Neutrophil (primary cell): ENCODE results near the gene IKBKG.

Source experiments
- H3K27ac ChIP-seq: fragments of 200-600 bp; sonication (generic); 2 replicates; pipeline ENCODE4 v1.5.1; 2016; ENCODE audit warnings: mild to moderate bottlenecking, moderate library complexity
- H3K27me3 ChIP-seq: fragments of 200-600 bp; sonication (generic); 2 replicates; pipeline ENCODE4 v1.6.0; 2016; ENCODE audit warnings: mild to moderate bottlenecking
- H3K36me3 ChIP-seq: fragments of 200-600 bp; sonication (generic); 2 replicates; pipeline ENCODE4 v1.5.1; 2017
- H3K4me1 ChIP-seq, 2 experiments: fragments of 200-600 bp in 1 of 2; sonication (generic) in 1 of 2; 1 replicate in 1 of 2; 2 replicates in 1 of 2; pipeline versions ENCODE4 v1.5.1 to v1.6.1; 2013 to 2016; ENCODE audit warnings: low read depth in 1 of 2, low read length in 1 of 2, mild to moderate bottlenecking in 1 of 2, moderate library complexity in 1 of 2; ENCODE audit not compliant: control insufficient read depth in 1 of 2, insufficient read depth in 1 of 2
- H3K4me3 ChIP-seq, 2 experiments: fragments of 200-600 bp in 1 of 2; sonication (generic) in 1 of 2; 1 replicate in 1 of 2; 2 replicates in 1 of 2; pipeline ENCODE4 v1.5.1; 2013 to 2016; ENCODE audit warnings: low read depth in 1 of 2, low read length in 1 of 2, mild to moderate bottlenecking in 1 of 2, moderate library complexity in 1 of 2
- H3K9me3 ChIP-seq: fragments of 200-600 bp; sonication (generic); 2 replicates; pipeline ENCODE4 v1.5.1; 2016
- CTCF ChIP-seq: fragments of 200-600 bp; sonication (generic); IDR thresholded peaks from 2 replicates; pipeline ENCODE4 v1.5.1; 2016; ENCODE audit warnings: antibody characterized with exemption

The IKBKG gene

GRCh38 chrX:154506483-154507332 is 40.7 kb upstream of the IKBKG start:
- TF ChIP-seq CTCF = no peak
- Histone ChIP-seq H3K27ac (no peak overlapping the region), H3K36me3 (peaks cover 28% of the 10 kb centered on the region), H3K9me3 (no peaks in the 10 kb centered on the region), H3K27me3 (no peaks in the 10 kb centered on the region), H3K4me3 (no peak overlapping the region), H3K4me1 (no peaks in the 10 kb centered on the region)

- H3K9me3 ChIP-seq = no peaks in the 10 kb centered on the region
- no peaks in the 10 kb centered on the region for H3K4me1 ChIP-seq
- no peak overlapping the region for H3K27ac ChIP-seq
- TF ChIP-seq CTCF = no peak
- H3K36me3 ChIP-seq = peaks cover 28% of the 10 kb centered on the region
- H3K4me3 ChIP-seq = no peak overlapping the region
- H3K27me3 ChIP-seq = no peaks in the 10 kb centered on the region
Observed at GRCh38 chrX:154507673-154508383, 39.6 kb upstream of the IKBKG start.

GRCh38 chrX:154508384-154508745 is 39.1 kb upstream of the IKBKG start:
- no peaks in the 10 kb centered on the region for H3K9me3 ChIP-seq
- H3K4me3 ChIP-seq = no peak overlapping the region
- H3K4me1 ChIP-seq = no peaks in the 10 kb centered on the region
- H3K36me3 ChIP-seq = peaks cover 28% of the 10 kb centered on the region
- TF ChIP-seq CTCF = no peak
- no peak overlapping the region for H3K27ac ChIP-seq
- H3K27me3 ChIP-seq = no peaks in the 10 kb centered on the region

- Histone ChIP-seq H3K27ac (no peak overlapping the region), H3K9me3 (no peaks in the 10 kb centered on the region), H3K4me1 (no peaks in the 10 kb centered on the region), H3K4me3 (no peak overlapping the region), H3K36me3 (peaks cover 28% of the 10 kb centered on the region), H3K27me3 (no peaks in the 10 kb centered on the region)
- TF ChIP-seq CTCF = no peak
Observed at GRCh38 chrX:154509455-154509854, 38.0 kb upstream of the IKBKG start.

GRCh38 chrX:154511761-154512160 is 35.7 kb upstream of the IKBKG start:
- H3K27ac ChIP-seq = no peak overlapping the region
- TF ChIP-seq CTCF = no peak
- H3K27me3 ChIP-seq = no peaks in the 10 kb centered on the region
- no peaks in the 10 kb centered on the region for H3K9me3 ChIP-seq
- H3K4me3 ChIP-seq = no peak overlapping the region
- H3K4me1 ChIP-seq = peaks cover 11 to 14% of the 10 kb centered on the region in 2 experiments
- peaks cover 9% of the 10 kb centered on the region for H3K36me3 ChIP-seq
